H54 (cell line): Measurements from ENCODE around the gene PTPRG.

Experiments used
- DNase-seq: peaks from one replicate; pipeline ENCODE4 v3.0.0; 2011; ENCODE audit warnings: low spot score, mixed read lengths; ENCODE audit not compliant: insufficient read length
- FAIRE-seq: peaks from 3 replicates; lab custom pipeline; 2011; peaks lifted over from hg19 to GRCh38; lab: Jason Lieb, UNC
- POLR2A ChIP-seq: IDR thresholded peaks from 2 replicates; pipeline ENCODE4 v1.6.1; 2011; ENCODE audit warnings: low read depth, mild to moderate bottlenecking, low read length

The PTPRG gene

GRCh38 chr3:61875976-61876671 is 314.8 kb downstream of the PTPRG start:
- peak; percentile 33 for FAIRE-seq
- no peak for DNase-seq
- TF ChIP-seq POLR2A, result no peak

GRCh38 chr3:61876797-61877196 is 315.4 kb downstream of the PTPRG start:
- no peak for DNase-seq
- no peak for FAIRE-seq
- no peak for TF ChIP-seq POLR2A

- DNase-seq (no peak), FAIRE-seq (no peak)
- no peak for TF ChIP-seq POLR2A
Observed at GRCh38 chr3:61877359-61878138, 316.2 kb downstream of the PTPRG start.

GRCh38 chr3:61882253-61882652 is 320.9 kb downstream of the PTPRG start:
- TF ChIP-seq POLR2A, result no peak

GRCh38 chr3:61884794-61885193 is 323.4 kb downstream of the PTPRG start:
- DNase-seq (no peak), FAIRE-seq (no peak)
- no peak for TF ChIP-seq POLR2A

More at GRCh38 chr3:61882253-61882652, 320.9 kb downstream of the PTPRG start:
- no peak for DNase-seq
- FAIRE-seq, result peak; percentile 6

GRCh38 chr3:61885414-61885813 is 324.0 kb downstream of the PTPRG start:
- no peak for TF ChIP-seq POLR2A
- no peak for DNase-seq
- no peak for FAIRE-seq

- FAIRE-seq (no peak), DNase-seq (no peak)
- TF ChIP-seq POLR2A, result no peak
Observed at GRCh38 chr3:61887206-61887605, 325.8 kb downstream of the PTPRG start.

GRCh38 chr3:61889259-61889658 is 327.9 kb downstream of the PTPRG start:
- DNase-seq, result no peak
- no peak for TF ChIP-seq POLR2A
- peak; percentile 76 for FAIRE-seq

- peak; percentile 45 for FAIRE-seq
- no peak for DNase-seq
- TF ChIP-seq POLR2A, result no peak
Observed at GRCh38 chr3:61890167-61890566, 328.8 kb downstream of the PTPRG start.

- DNase-seq, result no peak
- no peak for FAIRE-seq
- TF ChIP-seq POLR2A, result no peak
Observed at GRCh38 chr3:61890586-61890985, 329.2 kb downstream of the PTPRG start.

- TF ChIP-seq POLR2A, result no peak
- no peak for FAIRE-seq
- DNase-seq, result no peak
Observed at GRCh38 chr3:61892891-61893290, 331.5 kb downstream of the PTPRG start.

- TF ChIP-seq POLR2A, result no peak
- DNase-seq, result no peak
- FAIRE-seq, result no peak
Observed at GRCh38 chr3:61893840-61894566, 332.6 kb downstream of the PTPRG start.

GRCh38 chr3:61894988-61895935 is 333.9 kb downstream of the PTPRG start:
- DNase-seq (peak; percentile 32), FAIRE-seq (peak; percentile 100)
- no peak for TF ChIP-seq POLR2A

- FAIRE-seq (no peak), DNase-seq (no peak)
- TF ChIP-seq POLR2A, result no peak
Observed at GRCh38 chr3:61896251-61896650, 334.9 kb downstream of the PTPRG start.
